NAMALWA (cell line): ENCODE results near the gene UCN.
"Not testable (repeated sequence)": the region's sequence is repeated elsewhere in the genome, so short reads cannot be mapped to it uniquely, and the experiment has no call there.

Experiments
- DNase-seq: peaks from one replicate; pipeline ENCODE4 v3.0.0-alpha.2; 2015; ENCODE audit warnings: low spot score

Gene UCN, protein sequence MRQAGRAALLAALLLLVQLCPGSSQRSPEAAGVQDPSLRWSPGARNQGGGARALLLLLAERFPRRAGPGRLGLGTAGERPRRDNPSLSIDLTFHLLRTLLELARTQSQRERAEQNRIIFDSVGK

GRCh38 chr2:27308359-27308881 lies at the start of gene UCN:
Gene UCN, minus strand, starts transcription at chr2:27308445. Its CDS starts 550 bp downstream, at chr2:27307895.
- no peak for DNase-seq

DNA sequence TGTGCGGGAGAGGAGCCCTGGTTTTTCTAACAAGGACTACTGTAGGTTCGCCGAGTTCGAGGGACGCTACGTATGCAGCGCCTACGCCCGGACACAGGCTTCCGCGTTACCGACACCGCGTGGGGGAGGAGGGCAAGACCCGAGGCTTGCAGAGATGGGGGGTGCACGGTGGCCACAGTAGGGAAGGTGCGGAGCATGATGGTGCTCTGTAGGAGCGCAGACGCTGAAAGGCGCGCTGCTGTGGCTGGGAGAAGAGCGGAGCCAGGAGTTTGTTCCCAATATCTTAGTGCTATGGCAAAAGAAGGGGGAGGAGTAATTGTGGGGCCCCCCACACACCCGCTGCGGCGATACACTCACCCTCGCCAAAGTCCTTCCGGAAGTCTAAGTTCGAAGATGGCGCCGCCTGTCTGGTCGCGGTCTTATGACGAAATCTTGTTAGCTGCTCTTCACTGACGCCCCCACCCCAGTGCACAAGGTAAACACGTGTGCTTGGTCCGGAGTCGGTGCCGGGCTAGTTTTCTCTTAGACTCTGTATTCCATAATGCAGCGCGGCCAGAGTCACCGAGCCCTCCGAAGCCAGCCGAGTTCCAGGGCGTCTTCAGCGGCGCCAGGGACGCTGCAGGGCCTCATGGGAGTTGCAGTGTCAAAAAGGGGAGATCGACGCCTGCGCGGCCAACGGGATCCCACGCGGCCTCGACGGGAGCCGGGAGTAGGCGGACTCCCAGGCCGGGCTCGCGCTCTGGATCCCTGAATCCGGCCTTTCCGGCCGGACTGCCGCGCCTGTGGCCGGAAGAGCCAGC lies 48.3 kb upstream of the UCN start, which contains the start of gene GTF3C2:
TSS of gene GTF3C2 (minus strand) at position 383 of the 800 bp plus-strand sequence. CDS start 13,210 bp downstream, outside the sequence.
- DNase-seq, result peak; percentile 98

DNA sequence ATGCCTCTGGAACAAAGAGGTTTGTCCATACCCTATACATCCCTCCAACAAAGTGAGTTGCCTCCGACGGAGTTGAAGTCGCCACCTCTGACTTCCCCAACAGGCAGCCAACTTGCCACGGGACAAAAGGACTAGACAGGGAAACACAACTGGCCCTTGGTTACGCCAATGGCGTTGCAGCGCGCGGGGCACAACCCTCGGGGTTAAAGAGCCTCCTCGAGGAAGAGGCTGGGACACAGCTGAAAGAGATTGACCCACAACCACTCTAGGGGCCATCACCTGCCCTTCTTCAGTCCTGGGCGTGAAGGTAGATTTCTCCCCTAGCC lies 47.8 kb upstream of the UCN start:
- DNase-seq, result peak; percentile 83

DNA sequence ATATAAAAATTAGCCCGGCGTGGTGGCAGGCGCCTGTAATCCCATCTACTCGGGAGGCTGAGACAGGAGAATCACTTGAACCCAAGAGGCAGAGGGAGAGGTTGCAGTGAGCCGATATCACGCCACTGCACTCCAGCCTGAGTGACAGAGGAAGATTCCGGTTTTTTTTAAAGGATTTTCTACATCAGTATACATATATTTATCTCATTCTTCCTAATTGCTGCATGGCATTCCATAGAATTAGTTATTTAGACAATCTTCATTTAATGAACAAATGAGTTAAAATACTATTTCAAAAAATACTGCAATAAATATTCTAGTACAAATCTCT lies 46.3 kb upstream of the UCN start:
- no peak for DNase-seq

DNA sequence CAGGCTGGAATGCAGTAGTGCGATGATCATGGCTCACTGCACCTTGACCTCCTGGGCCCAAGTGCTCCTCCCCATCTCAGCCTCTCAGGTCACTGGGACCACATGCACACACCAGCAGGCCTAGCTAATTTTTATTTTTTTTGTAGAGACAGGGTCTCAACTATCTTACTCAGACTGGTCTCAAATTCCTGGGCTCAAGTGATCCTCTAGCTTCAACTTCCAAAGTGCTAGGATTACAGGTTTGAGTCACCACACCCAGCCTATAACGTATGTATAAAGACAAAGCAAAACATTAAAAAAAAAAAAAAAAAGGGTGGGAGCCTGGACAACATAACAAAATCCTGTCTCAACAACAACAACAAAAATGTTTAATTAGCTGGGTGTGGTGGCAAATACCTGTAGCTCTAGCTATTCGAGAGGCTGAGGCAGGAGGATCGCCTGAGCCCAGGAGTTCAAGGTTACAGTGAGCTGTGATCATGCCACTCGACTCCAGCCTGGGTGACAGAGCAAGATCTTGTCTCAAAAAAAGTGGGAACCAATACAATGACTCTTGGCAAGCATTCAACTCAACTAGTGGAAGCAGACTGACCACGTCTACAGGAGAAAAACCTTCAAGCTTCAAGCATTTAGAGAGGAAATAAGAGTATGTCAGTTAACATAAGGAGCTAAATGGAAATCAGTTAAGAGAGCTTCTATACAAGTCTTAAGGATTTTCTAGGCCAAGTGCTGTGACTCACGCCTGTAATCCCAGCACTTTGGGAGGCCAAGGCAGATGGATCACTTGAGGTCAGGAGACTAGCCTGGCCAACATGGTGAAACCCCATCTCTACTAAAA lies 45.7 kb upstream of the UCN start:
- DNase-seq, result no peak

DNA sequence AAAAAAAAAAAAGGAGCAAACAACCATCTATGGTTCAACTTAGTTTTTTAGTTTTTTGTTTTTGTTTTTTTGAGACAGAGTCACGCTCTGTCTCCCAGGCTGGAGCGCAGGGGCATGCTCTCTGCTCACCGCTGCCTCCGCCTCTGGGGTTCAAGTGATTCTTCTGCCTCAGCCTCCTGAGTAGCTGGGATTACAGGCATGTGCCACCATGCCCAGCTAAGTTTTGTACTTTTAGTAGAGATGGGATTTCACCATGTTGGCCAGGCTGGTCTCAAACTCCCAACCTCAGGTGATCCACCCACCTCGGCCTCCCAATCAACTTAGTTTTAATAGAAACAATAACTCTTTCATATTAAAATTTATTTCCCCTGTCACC lies 45.1 kb upstream of the UCN start:
- DNase-seq, result not testable (repeated sequence)

DNA sequence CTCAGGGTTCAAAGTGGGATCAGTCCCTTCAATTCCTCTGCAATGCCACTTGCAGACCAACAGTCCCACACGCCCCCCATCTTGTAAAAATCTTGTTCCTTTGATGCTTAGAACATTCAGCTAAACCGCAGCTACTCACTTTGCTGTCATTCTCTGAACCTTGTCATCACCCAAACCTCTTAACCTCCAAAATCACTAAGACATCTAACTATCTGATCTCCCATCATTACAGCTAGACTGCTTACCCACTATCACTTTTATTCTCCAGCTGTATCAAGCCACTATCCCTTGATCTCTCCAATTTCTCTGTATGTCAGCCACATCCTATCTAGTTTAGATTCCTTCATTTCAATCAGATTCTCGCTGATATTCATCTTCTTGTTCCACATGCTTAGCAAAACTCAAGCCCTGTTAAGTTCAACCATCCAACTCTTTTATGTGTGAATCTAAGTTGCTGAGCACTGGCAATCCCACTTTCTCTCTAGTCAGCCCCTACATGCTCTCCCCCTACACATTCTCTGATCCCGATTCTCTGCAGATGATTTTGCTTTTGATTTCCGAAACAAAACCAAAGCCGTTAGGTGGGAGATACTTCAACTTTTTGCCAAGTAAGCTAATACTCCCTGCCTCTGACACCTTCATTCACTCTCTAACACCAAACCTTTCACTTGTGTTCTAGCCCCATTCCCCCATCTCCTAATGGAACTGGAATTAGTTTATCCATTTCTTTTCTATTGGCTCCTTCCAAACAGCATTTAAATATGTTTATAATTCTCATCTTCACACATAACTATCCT lies 43.8 kb upstream of the UCN start:
- no peak for DNase-seq

GRCh38 chr2:27350106-27350693 lies 42.0 kb upstream of the UCN start:
- no peak for DNase-seq

GRCh38 chr2:27347641-27348040 lies 39.4 kb upstream of the UCN start:
- no peak for DNase-seq

- DNase-seq, result no peak
Observed at GRCh38 chr2:27336173-27336572, 27.9 kb upstream of the UCN start.

GRCh38 chr2:27335311-27335710 lies 27.1 kb upstream of the UCN start:
- no peak for DNase-seq

DNA sequence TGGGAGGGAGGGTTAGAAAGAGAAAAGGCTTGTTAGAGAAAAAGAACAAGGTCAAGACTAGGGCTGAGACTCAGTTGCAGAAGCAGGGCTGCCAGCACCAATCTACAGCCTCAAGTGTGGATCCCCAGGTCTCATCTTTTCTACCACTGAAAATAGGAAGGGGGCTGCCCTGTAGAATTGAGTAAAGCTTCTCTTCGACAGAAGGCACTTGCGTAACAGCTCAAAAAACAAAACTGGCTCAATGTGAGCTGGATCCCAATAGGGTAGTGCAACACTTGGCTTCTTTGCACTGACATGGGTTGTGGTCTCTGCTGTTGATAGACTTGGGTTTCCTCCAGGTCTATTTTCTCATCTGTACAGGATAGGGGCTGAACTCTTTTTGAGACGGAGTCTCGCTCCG lies 16.5 kb upstream of the UCN start:
- no peak for DNase-seq

DNA sequence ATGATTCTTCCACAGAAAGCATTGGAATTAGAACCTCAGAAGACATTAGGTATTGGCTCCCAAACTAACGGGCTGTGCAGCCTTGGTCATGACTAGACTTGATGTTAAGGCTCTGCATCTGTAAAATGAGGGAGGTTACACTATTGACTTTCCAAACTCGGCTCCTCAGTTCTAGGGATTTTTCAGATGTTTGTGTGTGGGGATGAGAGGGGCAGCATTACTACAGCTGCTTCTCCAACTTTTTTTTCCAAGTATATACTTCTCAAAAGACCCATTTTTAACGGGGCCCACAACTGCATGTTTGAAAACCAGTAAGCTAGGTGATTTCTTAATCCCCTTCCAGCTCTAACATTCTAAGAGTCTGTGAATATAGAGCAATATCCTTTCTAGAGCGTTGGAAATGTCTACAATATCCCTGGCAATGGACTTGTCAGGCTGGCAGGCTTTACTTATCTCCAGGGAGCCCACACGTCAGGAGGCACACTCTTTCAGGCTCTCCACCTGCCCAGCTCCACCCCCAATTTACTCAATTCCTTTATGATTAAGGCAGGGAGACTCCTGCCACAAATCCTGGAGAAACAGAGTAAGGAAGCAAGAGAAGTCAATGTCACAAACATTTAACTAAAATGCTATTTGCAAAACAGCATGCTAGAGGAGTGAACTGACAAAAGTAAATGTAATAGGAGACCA lies 15.5 kb upstream of the UCN start:
- DNase-seq, result no peak

- DNase-seq, result peak; percentile 89
Observed at GRCh38 chr2:27322766-27323595, 14.7 kb upstream of the UCN start, which contains the start of gene MPV17. Gene MPV17, minus strand, starts transcription at chr2:27323097. Its CDS starts 580 bp downstream, at chr2:27322517.

GRCh38 chr2:27322301-27322765 lies 14.1 kb upstream of the UCN start:
- DNase-seq, result peak; percentile 58

DNA sequence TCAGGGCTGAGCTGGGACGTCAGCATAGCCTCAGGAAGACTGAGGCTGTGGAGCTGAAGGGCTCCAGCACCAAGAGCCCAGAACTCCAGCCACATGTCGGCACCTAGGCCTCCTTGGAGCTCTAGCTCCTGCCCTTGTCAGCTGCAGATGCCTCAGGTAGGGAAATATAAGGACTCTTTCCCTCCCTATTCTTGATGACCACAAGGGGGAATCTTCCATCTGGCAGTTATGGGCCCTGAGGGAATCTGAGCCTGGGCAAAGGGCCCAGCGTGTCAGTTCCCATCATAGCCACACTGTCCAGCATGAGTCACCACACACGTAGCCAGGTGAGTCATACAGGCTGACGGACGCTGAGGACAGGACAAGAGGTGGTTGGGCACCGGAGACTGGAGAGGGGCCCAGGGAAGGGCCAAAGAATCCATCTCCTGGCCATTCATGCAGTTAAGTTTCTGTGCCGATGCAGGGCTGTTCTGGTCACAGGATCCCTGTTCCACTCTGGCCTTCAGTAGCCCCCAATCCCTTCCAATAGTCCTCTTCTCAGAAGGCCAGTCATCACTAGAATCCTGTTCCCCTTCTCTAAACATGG lies 12.8 kb upstream of the UCN start:
- DNase-seq, result no peak

- not testable (repeated sequence) for DNase-seq
Observed at GRCh38 chr2:27319839-27320238, 11.6 kb upstream of the UCN start.

DNA sequence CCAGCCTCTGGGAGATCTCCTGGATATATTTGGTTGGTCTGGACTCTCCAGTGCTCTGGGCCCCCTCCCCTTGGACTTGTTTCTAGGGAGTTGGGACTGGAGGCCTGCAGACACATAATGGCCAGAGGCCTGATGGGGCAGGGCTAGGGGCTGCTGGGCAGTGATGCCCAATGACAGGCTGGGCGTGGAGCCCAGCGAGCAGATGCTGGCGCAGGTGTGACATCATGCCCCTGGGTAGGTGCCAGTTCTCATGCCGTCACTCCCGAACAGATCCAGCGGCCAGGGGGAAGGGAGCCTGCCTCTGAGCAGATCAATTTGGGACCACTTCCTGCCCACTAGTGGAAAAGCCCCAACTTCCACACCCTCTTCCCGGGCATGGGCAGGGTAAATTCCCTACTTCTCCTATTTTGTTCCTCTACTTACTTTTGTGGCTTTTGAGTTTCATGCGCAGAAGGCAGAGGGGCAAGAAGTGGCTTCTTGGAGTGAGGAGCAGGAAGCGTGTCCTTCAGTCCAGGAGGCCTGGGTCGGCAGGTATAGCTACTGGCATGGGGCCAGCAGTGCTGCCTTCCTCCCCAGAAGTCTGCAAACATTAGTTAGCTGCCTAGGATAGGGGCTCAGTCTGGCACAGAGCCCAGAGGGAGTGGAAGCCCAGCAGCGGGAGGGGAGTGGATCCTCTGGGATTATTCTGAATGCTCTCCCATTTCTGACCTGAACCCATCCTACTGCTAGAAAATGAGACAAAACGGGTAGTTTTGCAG lies 8.6 kb upstream of the UCN start:
- no peak for DNase-seq

DNA sequence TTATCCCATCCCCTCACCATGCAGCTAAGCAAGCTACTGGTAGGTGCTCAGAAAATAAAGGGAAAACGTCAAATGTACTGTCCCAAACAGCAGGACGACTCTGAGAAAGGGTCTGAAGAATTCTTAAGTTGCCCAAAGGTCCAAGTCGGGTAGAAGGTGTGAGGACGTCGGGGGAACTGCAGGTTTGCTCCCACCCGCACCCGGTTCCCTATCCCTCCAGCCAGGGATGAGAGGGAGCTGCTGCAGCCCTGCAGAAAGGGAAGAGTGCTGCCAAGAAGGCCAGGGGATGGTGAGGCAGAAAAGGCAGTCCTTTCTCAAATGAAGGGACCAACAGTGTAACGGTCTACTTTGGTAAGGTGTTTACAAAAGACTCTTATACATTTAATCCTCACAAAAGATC lies 6.9 kb upstream of the UCN start:
- no peak for DNase-seq
